SK-N-SH treated with all-trans-retinoic acid at 6 μM for 48 hours (cell line): Measurements from ENCODE around the gene HSPB6.

Experiments
- ZFP30 ChIP-seq: fragments of 450-650 bp; formaldehyde crosslinking; IDR thresholded peaks from 2 replicates; pipeline ENCODE4 v1.5.0; 2022; ENCODE audit warnings: mild to moderate bottlenecking, moderate library complexity
- ZNF8 ChIP-seq: fragments of 450-650 bp; formaldehyde crosslinking; IDR thresholded peaks from 2 replicates; pipeline ENCODE4 v1.5.0; 2020; ENCODE audit warnings: mild to moderate bottlenecking, moderate library complexity

- TF ChIP-seq ZNF8 (CRISPR knock-in tag) (no peak), ZFP30 (CRISPR knock-in tag) (no peak)
These were observed 7.8 kb upstream of the HSPB6 start for GRCh38 chr19:35764432-35765315.
